ENCODE data around the gene TOR1A. TPM values are rescaled to one million over a fixed set of nuclear protein-coding genes. Genes with fewer than 3 reads are reported as not detected.
A peak's percentile ranks its signal among the peaks of the same experiment; 100 is the strongest.
"Not testable (repeated sequence)": the region's sequence is repeated elsewhere in the genome, so short reads cannot be mapped to it uniquely, and the experiment has no call there.

TOR1A gene
- total RNA-seq, 1 donor from 2014 or later, result 32.6 TPM

GRCh38 chr9:129783516-129784361 is 40.2 kb downstream of the TOR1A start:
- peak; percentile 33 for DNase-seq (ENCODE audit: low read depth, low spot score)

GRCh38 chr9:129781981-129782380 is 42.0 kb downstream of the TOR1A start:
- DNase-seq (ENCODE audit: low read depth, low spot score), result no peak

GRCh38 chr9:129781131-129781530 is 42.8 kb downstream of the TOR1A start:
- DNase-seq (ENCODE audit: low read depth, low spot score), result no peak

GRCh38 chr9:129779560-129780190 is 44.3 kb downstream of the TOR1A start:
- DNase-seq (ENCODE audit: low read depth, low spot score), result no peak

GRCh38 chr9:129778469-129778868 is 45.5 kb downstream of the TOR1A start:
- no peak for DNase-seq (ENCODE audit: low read depth, low spot score)

GRCh38 chr9:129777769-129778130 is 46.2 kb downstream of the TOR1A start:
- no peak for DNase-seq (ENCODE audit: low read depth, low spot score)

- peak; percentile 76 for DNase-seq (ENCODE audit: low read depth, low spot score)
Observed at GRCh38 chr9:129776938-129777768, 46.8 kb downstream of the TOR1A start.

- no peak for DNase-seq (ENCODE audit: low read depth, low spot score)
Observed at GRCh38 chr9:129776566-129776937, 47.4 kb downstream of the TOR1A start.

- not testable (repeated sequence) for DNase-seq (ENCODE audit: low read depth, low spot score)
Observed at GRCh38 chr9:129776096-129776495, 47.8 kb downstream of the TOR1A start.

GRCh38 chr9:129775448-129775798 is 48.5 kb downstream of the TOR1A start:
- DNase-seq (ENCODE audit: low read depth, low spot score), result no peak

GRCh38 chr9:129774791-129775447 is 49.0 kb downstream of the TOR1A start:
- DNase-seq (ENCODE audit: low read depth, low spot score), result no peak

GRCh38 chr9:129773262-129774048 is 50.5 kb downstream of the TOR1A start:
- no peak for DNase-seq (ENCODE audit: low read depth, low spot score)

- no peak for DNase-seq (ENCODE audit: low read depth, low spot score)
Observed at GRCh38 chr9:129770741-129771140, 53.2 kb downstream of the TOR1A start.

- DNase-seq (ENCODE audit: low read depth, low spot score), result no peak
Observed at GRCh38 chr9:129769669-129770068, 54.3 kb downstream of the TOR1A start.

GRCh38 chr9:129768486-129768885 is 55.5 kb downstream of the TOR1A start:
- DNase-seq (ENCODE audit: low read depth, low spot score), result no peak

GRCh38 chr9:129765764-129766317 is 58.1 kb downstream of the TOR1A start:
- no peak for DNase-seq (ENCODE audit: low read depth, low spot score)

- DNase-seq (ENCODE audit: low read depth, low spot score), result no peak
Observed at GRCh38 chr9:129762985-129763926, 60.7 kb downstream of the TOR1A start.
